ENCODE results near the gene AQP1. TPM values are rescaled to one million over a fixed set of nuclear protein-coding genes. Genes with fewer than 3 reads are reported as not detected.

AQP1 gene
- total RNA-seq, 1 donor from 2014 or later: 253 TPM

DNA sequence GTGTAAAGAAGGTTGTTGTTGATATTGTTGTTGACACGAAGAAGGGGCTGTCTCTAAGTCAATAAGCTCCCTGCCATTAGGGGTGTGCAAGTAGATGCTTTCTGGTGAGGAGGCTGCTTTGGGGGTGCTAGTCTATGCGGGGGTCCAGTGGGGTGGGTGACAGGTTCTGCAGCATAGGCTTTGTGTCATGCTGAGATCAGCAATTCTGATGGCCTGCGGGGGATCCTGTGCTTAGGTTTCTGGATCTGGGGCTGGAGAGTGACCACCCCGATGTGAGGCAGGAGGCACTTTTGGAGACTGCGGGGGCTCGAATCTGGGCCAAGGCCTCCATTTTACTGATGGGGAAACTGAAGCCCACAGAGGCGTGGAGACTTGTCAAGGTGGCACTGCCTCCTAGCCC lies 5.1 kb downstream of the AQP1 start:
- H3K27me3 ChIP-seq (ENCODE audit: low read depth): no peaks in the 10 kb centered on the region
- peaks cover 100% of the 10 kb centered on the region for H3K4me1 ChIP-seq
- H3K4me3 ChIP-seq: peak overlapping the region; percentile 70
- no peak for DNase-seq
- peaks cover under 1% of the 10 kb centered on the region for H3K36me3 ChIP-seq
- no peaks in the 10 kb centered on the region for H3K9me3 ChIP-seq (replicated peaks)
- TF ChIP-seq, protein P1, sequence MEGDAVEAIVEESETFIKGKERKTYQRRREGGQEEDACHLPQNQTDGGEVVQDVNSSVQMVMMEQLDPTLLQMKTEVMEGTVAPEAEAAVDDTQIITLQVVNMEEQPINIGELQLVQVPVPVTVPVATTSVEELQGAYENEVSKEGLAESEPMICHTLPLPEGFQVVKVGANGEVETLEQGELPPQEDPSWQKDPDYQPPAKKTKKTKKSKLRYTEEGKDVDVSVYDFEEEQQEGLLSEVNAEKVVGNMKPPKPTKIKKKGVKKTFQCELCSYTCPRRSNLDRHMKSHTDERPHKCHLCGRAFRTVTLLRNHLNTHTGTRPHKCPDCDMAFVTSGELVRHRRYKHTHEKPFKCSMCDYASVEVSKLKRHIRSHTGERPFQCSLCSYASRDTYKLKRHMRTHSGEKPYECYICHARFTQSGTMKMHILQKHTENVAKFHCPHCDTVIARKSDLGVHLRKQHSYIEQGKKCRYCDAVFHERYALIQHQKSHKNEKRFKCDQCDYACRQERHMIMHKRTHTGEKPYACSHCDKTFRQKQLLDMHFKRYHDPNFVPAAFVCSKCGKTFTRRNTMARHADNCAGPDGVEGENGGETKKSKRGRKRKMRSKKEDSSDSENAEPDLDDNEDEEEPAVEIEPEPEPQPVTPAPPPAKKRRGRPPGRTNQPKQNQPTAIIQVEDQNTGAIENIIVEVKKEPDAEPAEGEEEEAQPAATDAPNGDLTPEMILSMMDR (IDR thresholded peaks at IDR 0.05; ENCODE audit: borderline replicate concordance): no peak
- intact Hi-C loops (cut with micrococcal nuclease): no loop called here
- peak overlapping the region; percentile 92 for H3K27ac ChIP-seq (replicated peaks)

DNA sequence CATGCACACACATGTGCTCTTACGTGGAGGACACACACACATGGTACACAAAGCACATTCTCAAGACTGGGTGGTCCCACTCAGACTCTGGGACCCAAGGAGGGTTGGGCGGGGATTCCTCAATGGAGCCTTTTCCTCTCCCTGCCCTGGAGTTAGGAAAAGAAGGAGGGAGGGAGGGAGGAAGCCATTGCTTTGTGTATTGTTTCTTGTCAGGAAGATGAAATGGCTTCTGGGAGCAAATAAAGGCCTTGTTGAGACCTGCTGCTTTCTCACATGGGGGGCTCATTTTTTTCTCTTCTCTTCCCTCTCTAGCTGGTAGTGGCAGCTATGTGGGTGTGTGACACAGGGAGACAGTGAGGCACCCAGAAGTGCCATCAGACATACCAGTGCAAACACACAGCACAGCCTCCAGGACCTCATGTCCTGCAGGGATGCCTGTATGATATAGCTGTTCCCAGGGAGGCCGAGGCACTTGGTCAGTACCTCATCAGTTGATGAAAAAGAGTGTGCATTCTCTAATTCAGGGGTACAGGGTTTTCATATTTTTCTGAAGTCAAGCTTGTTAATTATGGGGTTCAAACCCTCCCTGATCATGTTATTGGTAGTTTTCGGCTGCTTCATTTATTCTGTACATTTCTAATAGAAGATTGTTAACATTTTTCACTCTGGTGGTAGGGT lies 5.7 kb downstream of the AQP1 start:
- Histone ChIP-seq H3K4me1 (peaks cover 100% of the 10 kb centered on the region), H3K36me3 (peaks cover 6% of the 10 kb centered on the region), H3K27ac (replicated peaks) (peak overlapping the region; percentile 92), H3K9me3 (replicated peaks) (no peaks in the 10 kb centered on the region), H3K27me3 (ENCODE audit: low read depth) (no peaks in the 10 kb centered on the region), H3K4me3 (peak overlapping the region; percentile 70)
- DNase-seq: no peak
- intact Hi-C loops (cut with micrococcal nuclease): no loop called here
- TF ChIP-seq, protein P1 (IDR thresholded peaks at IDR 0.05; ENCODE audit: borderline replicate concordance): no peak

DNA sequence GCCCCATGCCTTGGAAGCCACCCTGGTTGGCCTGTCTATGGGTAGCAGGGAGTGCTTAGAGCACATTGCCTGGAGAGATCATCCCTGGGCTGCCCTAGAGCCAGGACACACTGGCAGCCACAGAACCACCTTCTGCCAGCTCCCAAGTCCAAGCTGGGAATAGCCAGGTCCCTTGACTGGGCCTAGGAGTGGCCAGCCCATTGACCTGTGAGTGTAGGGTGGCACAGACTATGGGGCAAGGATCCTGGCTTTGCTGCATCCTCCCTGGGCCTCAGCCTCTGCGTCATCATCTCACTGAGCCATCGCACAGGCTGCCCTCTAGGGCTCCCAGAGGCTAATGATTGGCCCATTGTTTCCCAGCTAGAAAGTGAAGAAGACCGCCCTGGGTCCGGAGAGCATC lies 7.0 kb downstream of the AQP1 start:
- intact Hi-C loops (cut with micrococcal nuclease): no loop called here
- Histone ChIP-seq H3K9me3 (replicated peaks) (no peaks in the 10 kb centered on the region), H3K36me3 (peaks cover 19% of the 10 kb centered on the region), H3K4me3 (peak overlapping the region; percentile 70), H3K27ac (replicated peaks) (peak overlapping the region; percentile 92), H3K27me3 (ENCODE audit: low read depth) (no peaks in the 10 kb centered on the region), H3K4me1 (peaks cover 100% of the 10 kb centered on the region)
- TF ChIP-seq, protein P1 (IDR thresholded peaks at IDR 0.05; ENCODE audit: borderline replicate concordance): no peak
- peak; percentile 14 for DNase-seq

DNA sequence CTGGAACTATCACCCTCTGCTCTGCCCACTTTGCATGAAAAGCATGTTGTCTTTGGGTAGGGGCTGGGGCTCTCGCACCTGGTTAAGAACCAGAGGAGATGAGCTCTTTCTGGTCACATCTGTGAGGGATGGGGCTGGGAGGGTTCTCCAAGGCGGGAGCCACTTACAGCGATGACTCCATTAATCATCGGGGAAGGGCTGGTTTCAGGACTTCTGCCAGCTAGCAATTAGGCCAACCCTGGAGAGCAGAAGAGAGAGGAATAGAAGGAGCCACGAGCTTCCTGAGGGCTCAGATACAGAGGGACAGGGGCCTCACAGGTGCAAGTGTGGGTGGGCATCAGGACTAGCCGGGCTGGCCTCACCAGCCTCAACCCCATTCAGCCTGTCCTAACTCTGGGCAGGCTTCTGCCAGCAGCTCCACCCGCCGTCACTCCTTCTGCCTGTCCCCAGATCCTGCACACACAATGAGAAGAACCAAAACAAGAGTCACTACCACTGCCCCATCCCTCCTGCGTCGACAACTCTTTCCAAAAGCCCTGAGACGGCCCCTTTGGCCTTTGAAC lies 8.4 kb downstream of the AQP1 start:
- peaks cover 100% of the 10 kb centered on the region for H3K4me1 ChIP-seq
- TF ChIP-seq, protein P1 (IDR thresholded peaks at IDR 0.05; ENCODE audit: borderline replicate concordance): no peak
- intact Hi-C loops (cut with micrococcal nuclease): no loop called here

DNA sequence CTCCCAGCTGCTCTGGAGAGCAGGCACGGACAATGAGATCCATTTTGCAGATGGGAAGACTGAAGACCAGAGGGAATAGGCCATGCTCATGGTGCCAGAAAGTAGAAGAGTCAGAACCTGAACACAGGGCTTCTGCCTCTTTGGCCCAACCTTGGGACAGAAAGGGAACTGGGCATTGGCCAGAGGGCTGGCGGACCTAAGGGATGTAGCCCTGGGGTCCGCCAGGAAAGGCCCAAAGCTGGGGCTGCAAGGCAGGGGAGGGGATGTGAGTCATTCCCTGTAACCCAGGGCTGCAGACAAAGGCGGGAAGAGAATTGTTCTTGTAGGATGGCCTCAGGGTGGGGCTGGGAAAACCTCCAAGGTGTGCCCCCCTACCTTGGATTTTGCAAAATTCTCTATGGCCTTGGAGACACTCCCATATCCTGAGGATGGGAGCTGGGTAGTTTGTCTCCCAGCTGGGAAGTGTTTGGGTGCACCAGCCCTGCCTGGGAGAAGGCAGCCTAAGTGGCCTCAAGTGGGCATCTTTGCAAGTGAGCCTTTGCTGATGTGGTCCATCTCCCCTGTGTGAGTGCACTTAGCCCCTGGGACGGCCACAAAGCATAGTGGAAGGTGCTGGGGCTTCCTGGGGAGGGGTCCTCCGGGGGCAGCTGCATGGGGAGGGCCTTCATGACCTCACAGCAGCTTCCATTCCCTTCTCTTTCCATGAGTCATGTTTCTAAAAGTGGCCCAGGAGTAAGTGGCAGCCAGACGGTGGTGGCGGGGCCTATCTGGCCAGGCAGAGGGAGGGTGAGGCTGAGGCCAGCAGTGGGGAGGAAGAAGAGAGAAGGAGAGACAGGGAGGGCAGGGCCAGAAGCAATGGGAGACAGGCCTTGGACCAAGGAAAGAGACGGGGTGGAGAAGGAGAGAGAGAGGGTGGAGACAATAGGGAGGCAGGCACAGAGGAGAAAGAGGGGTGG lies 9.2 kb downstream of the AQP1 start:
- intact Hi-C loops (cut with micrococcal nuclease): no loop called here
- Histone ChIP-seq H3K27me3 (ENCODE audit: low read depth) (no peaks in the 10 kb centered on the region), H3K36me3 (peaks cover 41% of the 10 kb centered on the region), H3K27ac (replicated peaks) (peak overlapping the region; percentile 92), H3K9me3 (replicated peaks) (no peaks in the 10 kb centered on the region), H3K4me3 (peak overlapping the region; percentile 70), H3K4me1 (peaks cover 98% of the 10 kb centered on the region)
- TF ChIP-seq, protein P1 (IDR thresholded peaks at IDR 0.05; ENCODE audit: borderline replicate concordance): no peak
- DNase-seq: peak; percentile 72

More for the DNA sequence above, 8.4 kb downstream of the AQP1 start:
- peak; percentile 10 for DNase-seq
- Histone ChIP-seq H3K9me3 (replicated peaks) (no peaks in the 10 kb centered on the region), H3K27me3 (ENCODE audit: low read depth) (no peaks in the 10 kb centered on the region), H3K27ac (replicated peaks) (peak overlapping the region; percentile 92), H3K4me3 (peak overlapping the region; percentile 70), H3K36me3 (peaks cover 34% of the 10 kb centered on the region)

Data from left ventricle myocardium inferior (tissue), 1 donor.